ENCODE data around the gene RNF4. TPM values are rescaled to one million over a fixed set of nuclear protein-coding genes. Genes with fewer than 3 reads are reported as not detected.
"Not testable (repeated sequence)": the region's sequence is repeated elsewhere in the genome, so short reads cannot be mapped to it uniquely, and the experiment has no call there.

Gene RNF4
- total RNA-seq, 4 donors from 2014 or later, result 10.8 to 57.9 (median 33.9) TPM

DNA sequence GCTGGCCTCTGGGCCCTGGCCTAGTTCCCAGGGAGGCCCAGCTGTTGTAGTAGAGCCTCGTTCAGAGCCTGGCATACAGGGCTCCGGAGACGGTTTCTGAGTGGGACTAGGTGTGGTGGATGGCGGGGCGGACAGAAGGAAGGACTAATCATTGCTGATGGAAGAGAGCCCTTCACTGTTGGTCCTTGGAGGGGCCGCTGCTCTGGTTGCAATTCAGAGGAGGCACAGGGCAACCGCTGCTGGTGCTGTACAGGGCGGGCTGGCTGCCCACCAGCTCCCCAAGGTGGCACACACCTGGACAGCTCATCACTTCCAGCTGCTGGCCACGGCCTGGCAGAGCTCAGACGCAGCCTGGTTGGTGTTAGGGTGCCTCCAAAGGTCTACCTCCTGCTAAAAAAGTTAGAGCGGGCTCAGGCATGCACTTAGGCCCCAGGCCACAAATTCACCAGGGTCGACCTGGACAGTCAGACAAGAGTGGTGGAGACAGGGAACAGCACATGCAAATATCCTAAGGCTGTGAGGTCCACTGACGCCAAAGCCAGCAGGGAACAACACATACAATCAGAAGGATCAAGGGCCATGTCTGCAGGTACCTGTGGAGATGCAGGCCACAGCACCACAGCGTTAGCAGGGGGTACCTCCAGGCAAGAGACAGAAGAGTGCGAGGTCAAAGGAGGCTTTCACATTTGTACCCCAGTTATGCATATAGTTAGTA lies 7.5 kb upstream of the RNF4 start:
- Histone ChIP-seq H3K4me3 (no peak overlapping the region), H3K27ac (no peak overlapping the region), H3K4me1 (peaks cover 0 to 6% of the 10 kb centered on the region in 2 donors), H3K27me3 (no peaks in the 10 kb centered on the region), H3K9me3 (no peaks in the 10 kb centered on the region), H3K36me3 (no peaks in the 10 kb centered on the region)
- DNase-seq, result no peak
- intact Hi-C loops (cut with DNase I; ENCODE audit: low total_unique reads), result loop anchor here (10.0 kb wide), 1 partner anchor 237 kb away; no protein-coding TSS in a partner anchor
- TF ChIP-seq CTCF (IDR thresholded peaks at IDR 0.05) (no peak), POLR2A (IDR thresholded peaks at IDR 0.05) (no peak)

DNA sequence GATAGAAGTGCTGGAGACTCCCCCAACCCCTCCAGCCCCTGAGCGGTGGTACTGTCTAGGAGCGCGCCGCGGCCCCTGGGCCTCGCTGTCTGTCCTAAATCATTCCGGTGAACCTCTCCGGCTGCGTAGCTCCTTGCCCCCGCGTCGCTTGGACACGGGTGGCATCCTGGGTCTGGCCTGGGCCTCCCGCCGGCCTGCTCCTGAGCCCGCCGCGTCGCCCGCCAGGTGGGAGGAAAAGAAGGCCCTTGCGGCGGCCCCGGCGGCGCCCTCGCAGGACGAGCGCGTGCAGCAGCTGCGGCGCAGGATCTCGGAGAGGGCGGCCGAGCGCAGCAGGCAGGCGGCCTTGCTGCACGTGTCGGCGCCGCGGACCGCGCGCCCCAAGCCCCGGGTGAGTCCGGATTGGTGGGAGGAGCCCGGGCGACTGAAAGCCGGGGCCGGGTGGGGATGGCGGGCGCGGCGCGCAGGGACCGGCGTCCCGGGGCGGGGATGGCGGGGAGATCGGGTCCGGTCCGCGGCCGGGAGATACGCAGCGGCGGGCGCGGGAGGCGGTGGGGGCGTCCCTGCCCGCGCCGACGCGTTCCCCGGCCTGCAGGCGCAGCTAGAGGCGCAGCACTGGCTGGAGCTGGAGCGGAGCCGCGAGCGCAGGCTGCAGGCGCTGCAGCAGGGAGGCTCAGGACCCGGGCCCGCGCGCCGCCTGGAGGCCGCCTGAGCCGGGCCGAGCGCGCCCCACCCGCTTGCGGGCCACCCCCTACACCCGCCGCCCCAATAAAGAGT lies 6.5 kb upstream of the RNF4 start:
- intact Hi-C loops (cut with DNase I; ENCODE audit: low total_unique reads), result loop anchor here (10.0 kb wide), 1 partner anchor 238 kb away; no protein-coding TSS in a partner anchor

GRCh38 chr4:2462992-2463762 lies 5.7 kb upstream of the RNF4 start:
- intact Hi-C loops (cut with DNase I; ENCODE audit: low total_unique reads), result loop anchor here (10.0 kb wide), 1 partner anchor 238 kb away; no protein-coding TSS in a partner anchor
- H3K4me3 ChIP-seq, result peak overlapping the region in 1 of 2 donors; percentile 57
- no peak for TF ChIP-seq POLR2A (IDR thresholded peaks at IDR 0.05)
- TF ChIP-seq CTCF (IDR thresholded peaks at IDR 0.05), result no peak
- DNase-seq, result no peak
- H3K9me3 ChIP-seq, result no peaks in the 10 kb centered on the region
- H3K4me1 ChIP-seq, result peaks cover 0 to 6% of the 10 kb centered on the region in 2 donors
- H3K36me3 ChIP-seq, result no peaks in the 10 kb centered on the region
- H3K27me3 ChIP-seq, result no peaks in the 10 kb centered on the region
- peak overlapping the region; percentile 44 to 65 for H3K27ac ChIP-seq

More for the DNA sequence above, 6.5 kb upstream of the RNF4 start:
- Histone ChIP-seq H3K4me1 (peaks cover 0 to 6% of the 10 kb centered on the region in 2 donors), H3K27me3 (no peaks in the 10 kb centered on the region), H3K27ac (peak overlapping the region; percentile 44 to 66), H3K4me3 (peak overlapping the region; percentile 23 to 57), H3K9me3 (no peaks in the 10 kb centered on the region), H3K36me3 (no peaks in the 10 kb centered on the region)
- peak; percentile 49 to 70 for DNase-seq
- TF ChIP-seq POLR2A (IDR thresholded peaks at IDR 0.05) (no peak), CTCF (IDR thresholded peaks at IDR 0.05) (peak; percentile 37 to 82 (median 79))

GRCh38 chr4:2465032-2465431 lies 3.9 kb upstream of the RNF4 start:
- peaks cover 1 to 6% of the 10 kb centered on the region in 2 donors for H3K4me1 ChIP-seq
- intact Hi-C loops (cut with DNase I; ENCODE audit: low total_unique reads), result loop anchor here (10.0 kb wide), 1 partner anchor 240 kb away; no protein-coding TSS in a partner anchor
- no peak overlapping the region for H3K4me3 ChIP-seq

DNA sequence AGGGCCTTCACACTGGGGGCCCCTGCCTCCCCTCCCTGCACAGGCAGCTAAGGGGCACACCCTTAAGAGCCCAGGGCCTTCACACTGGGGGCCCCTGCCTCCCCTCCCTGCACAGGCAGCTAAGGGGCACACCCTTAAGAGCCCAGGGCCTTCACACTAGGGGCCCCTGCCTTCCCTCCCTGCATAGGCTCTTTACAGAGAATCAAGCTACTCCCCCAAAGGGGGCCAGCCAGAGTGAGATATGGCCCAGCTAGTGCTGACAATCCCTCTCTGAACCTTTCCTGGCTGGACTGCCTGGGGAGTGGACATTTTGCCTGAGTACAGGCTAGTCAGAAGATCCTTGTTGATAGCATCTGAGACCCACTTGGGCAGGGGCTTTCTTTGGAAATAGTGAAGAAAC lies 3.4 kb upstream of the RNF4 start:
- not testable (repeated sequence) for H3K9me3 ChIP-seq, H3K4me3 ChIP-seq, H3K36me3 ChIP-seq, H3K27ac ChIP-seq, H3K27me3 ChIP-seq, DNase-seq, H3K4me1 ChIP-seq
- intact Hi-C loops (cut with DNase I; ENCODE audit: low total_unique reads), result loop anchor here (10.0 kb wide), 1 partner anchor 241 kb away; no protein-coding TSS in a partner anchor

More at GRCh38 chr4:2465032-2465431, 3.9 kb upstream of the RNF4 start:
- Histone ChIP-seq H3K9me3 (no peaks in the 10 kb centered on the region), H3K36me3 (no peaks in the 10 kb centered on the region), H3K27me3 (no peaks in the 10 kb centered on the region), H3K27ac (no peak overlapping the region)
- TF ChIP-seq POLR2A (IDR thresholded peaks at IDR 0.05) (no peak), CTCF (IDR thresholded peaks at IDR 0.05) (no peak)
- no peak for DNase-seq

Measured in uterus (tissue), 4 donors.